ENCODE measurements around the gene KIAA1217.
A peak's percentile ranks its signal among the peaks of the same experiment; 100 is the strongest.

Gene KIAA1217

GRCh38 chr10:24495666-24496460 is 286.9 kb downstream of the KIAA1217 start:
- intact Hi-C loops (cut with DNase I), result no loop called here
- DNase-seq, result no peak

GRCh38 chr10:24496906-24497305 is 288.0 kb downstream of the KIAA1217 start:
- intact Hi-C loops (cut with DNase I), result no loop called here
- DNase-seq, result no peak

- no peak for DNase-seq
- intact Hi-C loops (cut with DNase I), result no loop called here
Measured at GRCh38 chr10:24501056-24501711, 292.2 kb downstream of the KIAA1217 start.

- no peak for DNase-seq
- intact Hi-C loops (cut with DNase I), result no loop called here
Measured at GRCh38 chr10:24502006-24502405, 293.1 kb downstream of the KIAA1217 start.

GRCh38 chr10:24502801-24503460 is 294.0 kb downstream of the KIAA1217 start:
- intact Hi-C loops (cut with DNase I), result no loop called here

GRCh38 chr10:24503461-24504320 is 294.8 kb downstream of the KIAA1217 start:
- intact Hi-C loops (cut with DNase I), result no loop called here
- peak in 16 of 42 donors; percentile 20 to 57 (median 30) for DNase-seq

More at GRCh38 chr10:24502801-24503460, 294.0 kb downstream of the KIAA1217 start:
- DNase-seq, result no peak

GRCh38 chr10:24505759-24506158 is 296.8 kb downstream of the KIAA1217 start:
- intact Hi-C loops (cut with DNase I), result no loop called here
- no peak for DNase-seq

- intact Hi-C loops (cut with DNase I), result no loop called here
- peak in 25 of 42 donors; percentile 12 to 75 (median 36) for DNase-seq
Measured at GRCh38 chr10:24513155-24513554, 304.2 kb downstream of the KIAA1217 start.

- no peak for DNase-seq
- intact Hi-C loops (cut with DNase I), result no loop called here
Measured at GRCh38 chr10:24515481-24515880, 306.5 kb downstream of the KIAA1217 start.

GRCh38 chr10:24518411-24518810 is 309.5 kb downstream of the KIAA1217 start:
- intact Hi-C loops (cut with DNase I), result no loop called here
- peak in 1 of 42 donors; percentile 17 for DNase-seq

GRCh38 chr10:24518981-24519597 is 310.2 kb downstream of the KIAA1217 start:
- DNase-seq, result peak; percentile 45 to 93 (median 77)
- intact Hi-C loops (cut with DNase I), result no loop called here

GRCh38 chr10:24519950-24520349 is 311.0 kb downstream of the KIAA1217 start:
- intact Hi-C loops (cut with DNase I), result no loop called here
- no peak for DNase-seq

GRCh38 chr10:24524314-24524713 is 315.4 kb downstream of the KIAA1217 start:
- intact Hi-C loops (cut with DNase I), result no loop called here
- no peak for DNase-seq

- peak in 2 of 42 donors; percentile 12 to 13 for DNase-seq
- intact Hi-C loops (cut with DNase I), result no loop called here
Measured at GRCh38 chr10:24526085-24526649, 317.2 kb downstream of the KIAA1217 start.

GRCh38 chr10:24528946-24529345 is 320.0 kb downstream of the KIAA1217 start:
- intact Hi-C loops (cut with DNase I), result no loop called here
- no peak for DNase-seq

GRCh38 chr10:24531439-24531838 is 322.5 kb downstream of the KIAA1217 start:
- DNase-seq, result no peak
- intact Hi-C loops (cut with DNase I), result no loop called here

- intact Hi-C loops (cut with DNase I), result no loop called here
Measured at GRCh38 chr10:24533981-24534380, 325.0 kb downstream of the KIAA1217 start.

GRCh38 chr10:24536636-24537035 is 327.7 kb downstream of the KIAA1217 start:
- DNase-seq, result peak in 28 of 42 donors; percentile 12 to 71 (median 48)
- intact Hi-C loops (cut with DNase I), result no loop called here

More at GRCh38 chr10:24533981-24534380, 325.0 kb downstream of the KIAA1217 start:
- peak in 16 of 42 donors; percentile 12 to 66 (median 34) for DNase-seq

Data from head of caudate nucleus (tissue), 42 donors.